ENCODE results near the gene TRIP6.
"Not testable (repeated sequence)": the region's sequence is repeated elsewhere in the genome, so short reads cannot be mapped to it uniquely, and the experiment has no call there.

Gene TRIP6

DNA sequence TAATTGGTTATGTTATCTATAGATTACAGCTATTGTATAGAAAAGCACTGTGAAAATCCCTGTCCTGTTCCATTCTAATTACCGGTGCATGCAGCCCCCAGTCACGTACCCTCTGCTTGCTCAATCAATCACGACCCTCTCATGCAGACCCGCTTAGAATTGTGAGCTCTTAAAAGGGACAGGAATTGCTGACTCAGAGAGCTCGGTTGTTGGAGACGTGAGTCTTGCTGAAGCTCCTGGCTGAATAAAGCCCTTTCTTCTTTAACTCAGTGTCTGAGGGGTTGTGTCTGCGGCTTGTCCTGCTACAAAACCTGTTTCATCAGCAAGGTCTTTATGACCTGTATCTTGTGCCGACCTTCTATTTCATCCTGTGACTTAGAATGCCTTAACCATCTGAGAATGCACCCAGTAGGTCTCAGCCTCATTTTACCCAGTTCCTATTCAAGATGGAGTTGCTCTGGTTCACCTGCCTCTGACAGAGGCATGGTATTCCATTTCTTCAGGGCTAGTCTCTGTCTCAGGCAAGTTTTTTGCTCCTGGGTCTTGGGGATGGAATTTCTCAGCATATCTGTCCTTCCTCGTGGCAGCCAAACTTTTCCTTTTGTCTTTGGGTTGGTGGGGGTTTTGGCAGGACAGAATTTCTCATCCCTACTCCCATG is 52.7 kb downstream of the TRIP6 start:
- not testable (repeated sequence) for DNase-seq

DNA sequence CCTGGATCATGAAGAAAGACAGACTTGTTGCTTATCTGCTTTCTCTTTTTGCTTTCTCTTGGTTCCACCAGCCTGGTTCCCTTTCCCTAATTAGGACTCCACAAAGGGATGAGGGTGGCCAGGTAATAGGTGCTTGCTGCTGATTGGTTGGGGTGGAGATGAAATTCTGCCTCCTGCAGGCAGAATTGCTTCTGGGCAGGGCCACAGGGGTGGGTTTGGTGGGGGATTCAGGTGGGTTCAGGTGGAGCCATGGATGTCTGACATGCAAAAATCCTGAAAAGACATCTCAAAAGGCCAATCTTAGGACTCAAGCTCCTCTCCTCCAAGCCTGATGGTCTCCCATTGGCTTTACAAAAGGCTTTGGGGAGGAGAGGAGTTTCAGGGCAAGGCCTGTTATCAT is 53.9 kb downstream of the TRIP6 start:
- no peak for DNase-seq

Data from NCI-H1105 (cell line).